Hematopoietic multipotent progenitor cell treated with erythropoietin and hydrocortisone succinate and interleukin-3 and kit ligand, for 8 days (in vitro differentiated cells): ENCODE data around the gene LGI2.

Experiments
- DNase-seq: peaks from one replicate; pipeline ENCODE4 v3.0.0-alpha.2; 2015

LGI2 gene

DNA sequence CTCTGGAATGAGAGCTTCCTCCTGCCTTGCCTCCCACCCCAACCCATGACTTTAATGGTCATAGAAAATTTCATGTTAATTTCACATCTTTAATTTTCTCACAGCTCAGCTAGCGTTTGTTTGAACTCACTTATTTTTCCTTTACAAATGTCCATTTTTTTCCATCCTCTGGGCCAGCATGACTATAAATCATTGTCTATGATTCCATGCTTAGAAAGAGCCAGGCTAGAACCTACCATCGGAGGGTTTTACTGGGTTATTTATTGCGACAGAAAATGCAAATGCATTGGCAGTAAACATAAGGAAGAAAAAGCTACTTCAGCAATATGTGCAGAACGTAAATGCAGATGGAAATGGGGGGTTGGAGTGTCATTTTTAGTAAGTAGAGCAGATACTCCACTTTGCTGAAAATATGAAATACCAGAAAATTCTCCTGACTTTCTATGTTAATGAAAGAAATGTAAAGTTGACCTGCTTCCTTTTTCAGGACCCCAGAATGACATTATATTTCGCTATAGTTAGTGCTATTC, 37.1 kb downstream of the LGI2 start:
- no peak for DNase-seq

- no peak for DNase-seq
Observed at GRCh38 chr4:24992968-24993367, 37.8 kb downstream of the LGI2 start.

DNA sequence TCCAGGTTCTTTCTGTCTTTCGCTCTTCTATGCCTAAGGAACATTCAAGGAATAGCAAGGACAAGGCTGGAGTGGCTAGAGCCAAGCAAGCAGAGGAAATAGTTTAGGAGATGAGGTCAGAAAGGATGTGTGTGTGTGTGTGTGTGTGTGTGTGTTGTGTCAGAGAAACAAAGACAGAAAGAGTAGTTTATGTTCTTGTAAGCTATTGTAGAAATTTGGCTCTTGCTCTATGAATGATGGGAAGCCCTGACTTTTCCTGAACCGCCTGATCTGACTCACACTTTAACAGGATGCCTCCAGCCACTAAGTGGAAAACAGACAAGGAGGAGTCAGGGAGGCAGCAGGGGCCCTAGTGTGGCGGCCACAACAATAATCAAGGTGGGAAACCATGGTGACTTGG, 39.7 kb downstream of the LGI2 start:
- no peak for DNase-seq

GRCh38 chr4:24989327-24989726, 41.4 kb downstream of the LGI2 start:
- DNase-seq: no peak

DNA sequence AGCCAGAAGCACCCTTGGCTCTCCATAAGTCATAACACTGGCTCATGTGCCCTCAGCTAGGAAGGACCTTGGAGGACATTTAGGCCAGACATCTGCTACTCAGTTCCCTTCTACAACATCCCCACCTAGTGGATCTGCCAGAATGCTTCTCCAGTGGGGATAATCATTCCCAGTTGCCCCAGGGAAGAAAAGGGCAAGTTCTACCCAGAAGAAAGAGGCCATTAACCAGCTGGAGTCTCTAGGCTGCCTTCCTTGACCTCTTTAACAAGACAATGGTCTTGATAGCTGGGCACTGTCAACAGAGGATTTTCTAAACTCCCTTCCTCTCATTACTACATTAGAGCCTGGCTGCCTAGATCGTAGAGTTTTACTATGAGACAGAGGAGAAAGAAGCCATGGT, 42.0 kb downstream of the LGI2 start:
- peak; percentile 6 for DNase-seq

- DNase-seq: no peak
Observed at GRCh38 chr4:24984602-24985532, 45.9 kb downstream of the LGI2 start.

DNA sequence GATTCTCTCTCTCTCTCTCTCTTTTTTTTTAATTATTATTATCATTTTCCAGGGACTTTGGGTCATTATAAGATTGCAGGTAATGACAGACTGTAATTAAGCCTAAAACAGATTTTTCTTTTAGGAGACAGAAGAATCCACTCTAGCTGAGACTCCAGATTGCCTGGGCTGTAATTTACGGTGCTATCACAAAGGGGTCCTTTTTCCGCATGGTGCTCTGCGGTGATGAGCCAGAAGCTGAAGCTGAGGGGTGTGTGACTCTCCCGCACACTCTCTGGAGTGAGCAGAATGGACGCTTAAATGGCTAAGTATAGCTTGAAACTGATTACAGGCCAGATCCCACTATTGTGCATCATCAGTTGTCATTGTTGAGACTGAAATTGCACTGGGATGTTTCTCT, 50.0 kb downstream of the LGI2 start:
- DNase-seq: no peak

GRCh38 chr4:24980064-24980690, 50.6 kb downstream of the LGI2 start:
- DNase-seq: peak; percentile 62

- DNase-seq: no peak
Observed at GRCh38 chr4:24979554-24979953, 51.2 kb downstream of the LGI2 start.

DNA sequence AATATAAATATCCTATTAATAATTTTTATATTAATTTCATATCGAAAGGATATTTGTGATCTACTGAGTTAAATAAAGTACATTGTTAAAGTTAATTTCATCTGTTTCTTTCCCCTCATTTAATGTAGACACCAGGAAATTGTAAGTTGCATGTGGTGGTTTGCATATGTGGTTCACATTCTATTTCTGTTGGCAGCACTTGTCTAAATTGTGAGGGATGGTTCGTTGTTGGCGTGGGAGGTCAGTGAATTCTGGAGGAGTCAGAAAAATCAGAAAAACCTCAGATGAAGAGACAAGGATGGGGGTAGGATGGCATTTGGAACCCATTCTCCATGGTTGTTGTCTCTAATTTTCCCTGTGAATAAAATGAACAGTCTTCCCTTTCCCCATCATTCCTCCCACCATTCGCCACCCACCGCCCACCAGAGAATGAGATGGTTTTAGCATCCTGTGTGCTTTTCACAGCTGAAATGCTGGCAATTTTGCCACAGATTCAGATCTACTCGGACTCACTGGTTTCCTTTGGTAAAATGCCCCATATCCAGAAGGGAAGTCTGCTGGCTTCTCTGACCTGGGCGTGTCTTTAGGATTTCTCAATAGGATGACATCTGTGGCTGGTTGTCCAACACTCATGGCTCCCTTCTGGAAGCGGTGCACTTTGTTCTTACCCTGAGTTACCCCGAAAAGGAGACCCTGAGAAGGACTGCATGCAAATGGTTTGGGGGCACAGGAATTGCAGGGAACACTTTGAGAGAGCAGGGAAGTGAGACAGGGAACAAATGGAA, 52.3 kb downstream of the LGI2 start:
- no peak for DNase-seq

GRCh38 chr4:24975510-24975909, 55.2 kb downstream of the LGI2 start:
- DNase-seq: no peak

GRCh38 chr4:24973747-24974601, 56.8 kb downstream of the LGI2 start:
- no peak for DNase-seq

DNA sequence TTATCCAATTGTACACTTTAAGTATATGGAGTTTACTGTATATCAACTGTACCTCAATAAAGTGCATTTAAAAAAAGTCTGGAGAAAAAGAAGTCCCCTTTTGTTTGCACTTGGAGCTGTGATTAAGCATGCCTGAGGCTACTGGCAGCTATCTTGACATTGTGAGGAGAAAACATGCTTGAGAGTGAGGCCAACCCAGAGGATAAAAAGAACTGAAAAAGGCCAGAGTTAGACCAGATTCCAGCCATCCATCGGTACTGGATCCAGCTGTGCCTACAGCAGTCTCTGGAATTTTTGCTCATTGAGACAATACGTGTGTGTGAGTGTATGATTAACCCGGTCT, 57.4 kb downstream of the LGI2 start:
- no peak for DNase-seq

DNA sequence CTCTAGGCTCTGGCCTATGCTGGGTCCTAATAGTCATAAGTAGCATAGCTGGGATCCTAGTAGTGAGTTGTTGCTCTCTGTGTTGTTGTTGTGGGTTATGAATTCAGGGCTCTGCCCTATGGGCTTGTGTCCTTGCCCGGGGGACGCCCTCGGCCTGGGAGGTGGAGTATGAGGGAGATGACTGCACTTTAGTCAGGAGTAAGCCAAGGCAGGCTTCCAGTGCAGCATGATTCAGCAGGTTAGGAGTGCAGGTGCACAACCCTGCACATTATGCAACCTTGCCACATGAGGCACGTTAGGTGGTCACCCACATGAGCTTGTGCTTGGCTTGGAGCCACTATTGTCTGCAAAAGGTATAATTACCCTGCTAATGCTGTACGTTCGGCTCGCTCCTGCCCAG, 59.6 kb downstream of the LGI2 start:
- no peak for DNase-seq

- no peak for DNase-seq
Observed at GRCh38 chr4:24970635-24971034, 60.1 kb downstream of the LGI2 start.

DNA sequence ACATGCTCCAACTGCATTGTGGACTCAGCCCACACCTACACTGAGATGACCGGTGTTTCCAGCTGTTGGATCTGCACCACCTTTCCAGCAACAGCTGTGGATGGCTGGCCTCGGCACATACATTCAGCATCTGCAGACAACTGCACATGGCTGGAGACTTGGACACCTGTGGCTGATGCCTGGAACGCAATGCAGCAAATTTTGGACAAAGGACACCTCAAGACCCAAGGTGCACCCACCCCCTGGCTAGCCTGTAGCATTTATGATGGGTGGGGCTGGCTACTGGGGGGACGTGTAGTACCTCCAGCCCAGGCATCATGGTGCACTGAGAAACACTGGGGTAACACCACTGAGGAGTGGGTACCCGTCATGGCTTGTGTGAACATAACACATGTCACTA, 60.6 kb downstream of the LGI2 start:
- no peak for DNase-seq

DNA sequence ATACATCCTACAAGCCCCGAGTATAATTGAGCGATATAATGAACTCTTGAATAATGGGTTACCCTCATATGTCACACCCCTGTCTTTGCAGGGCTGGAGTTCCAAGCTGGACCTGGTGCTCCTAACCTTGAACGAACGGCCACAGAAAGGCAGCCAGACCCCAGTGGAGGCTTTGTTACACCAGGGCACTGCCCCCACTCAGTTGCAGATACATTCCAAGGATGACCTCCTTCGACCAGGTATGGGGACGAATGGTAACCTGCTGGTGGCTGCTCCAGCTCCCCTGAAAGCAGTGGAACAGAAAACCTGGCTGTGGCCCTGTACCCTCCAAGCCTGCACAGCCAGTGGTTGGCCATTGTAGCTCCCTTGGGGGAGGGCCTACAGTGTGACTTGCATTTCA, 61.3 kb downstream of the LGI2 start:
- no peak for DNase-seq

- DNase-seq: no peak
Observed at GRCh38 chr4:24968992-24969391, 61.8 kb downstream of the LGI2 start.

DNA sequence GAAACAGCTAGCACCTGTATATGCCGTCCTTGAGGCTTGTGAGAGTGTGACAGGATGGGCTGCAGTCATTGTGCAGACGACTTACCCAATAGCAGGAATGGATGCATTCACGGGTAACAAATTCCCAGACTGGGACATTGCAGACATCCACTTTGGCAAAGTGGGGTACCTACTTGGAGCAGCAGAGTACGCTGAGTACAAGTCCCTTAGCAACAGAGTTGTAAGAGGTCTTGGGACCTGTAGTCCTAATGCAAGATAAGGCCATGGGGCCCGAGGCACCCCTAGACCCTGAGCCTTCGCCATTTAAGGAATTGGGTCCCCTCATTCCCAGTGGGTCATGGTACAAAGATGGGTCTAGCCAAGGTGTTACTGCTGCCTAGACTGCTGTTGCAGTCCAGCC, 62.5 kb downstream of the LGI2 start:
- no peak for DNase-seq

- DNase-seq: no peak
Observed at GRCh38 chr4:24967346-24967745, 63.4 kb downstream of the LGI2 start.

- no peak for DNase-seq
Observed at GRCh38 chr4:24966076-24966475, 64.7 kb downstream of the LGI2 start.

DNA sequence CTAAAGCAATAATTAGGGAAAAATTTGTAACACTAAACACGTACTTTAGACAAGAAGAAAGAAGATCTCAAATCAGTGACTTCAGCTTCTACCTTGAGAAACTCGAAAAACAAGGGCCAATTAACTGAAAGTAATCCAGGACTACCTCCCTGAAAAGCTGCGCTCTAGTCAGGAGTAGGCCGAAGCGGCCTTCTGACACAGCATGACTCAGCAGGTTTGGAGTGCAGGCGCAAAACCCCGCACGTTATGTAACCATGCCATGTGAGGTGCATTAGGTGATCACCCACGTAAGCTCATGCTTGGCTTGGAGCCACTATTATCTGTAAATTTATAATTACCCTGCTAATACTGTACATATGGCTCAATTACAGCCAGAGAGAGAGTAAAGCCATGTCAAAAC, 65.1 kb downstream of the LGI2 start:
- no peak for DNase-seq

- DNase-seq: no peak
Observed at GRCh38 chr4:24963277-24963676, 67.5 kb downstream of the LGI2 start.
